Bronchial smooth muscle cell (primary cell): ENCODE measurements around the gene EFCAB3. TPM values are rescaled to one million over a fixed set of nuclear protein-coding genes. Genes with fewer than 3 reads are reported as not detected.

Experiments used
- total RNA-seq: library from RNA; depleted of rRNA; stranded (reverse); fragments of >200 nt; gene quantifications from 2 replicates; pipeline ENCODE4 v1.2.1, GENCODE V29; 2014

The EFCAB3 gene
- total RNA-seq: not detected in 2 replicates

GRCh38 chr17:62380253-62380652 lies at the start of gene EFCAB3:
TSS of gene EFCAB3 (plus strand) at chr17:62380553. CDS start at chr17:62382980, 2,427 bp downstream.

GRCh38 chr17:62423647-62424461 lies 43.5 kb downstream of the EFCAB3 start, which contains the start of gene METTL2A:
TSS of gene METTL2A (plus strand) at chr17:62423897. CDS start at chr17:62423903, 6 bp downstream.

Other genes with a start within 250 kb of the EFCAB3 start
- gene METTL2A, start 43.3 kb downstream of the EFCAB3 start, total RNA-seq: 13.6 and 14.2 TPM in 2 replicates
- gene TLK2, start 98.3 kb downstream of the EFCAB3 start, total RNA-seq: 51.2 and 53.7 TPM in 2 replicates
- 210 and 386 TPM in 2 replicates for gene MRC2, start 247.1 kb downstream of the EFCAB3 start, total RNA-seq